ENCODE results near the gene DDOST. TPM values are rescaled to one million over a fixed set of nuclear protein-coding genes. Genes with fewer than 3 reads are reported as not detected.

DDOST gene
- total RNA-seq, 2 donors from 2014 or later, result 252 to 280 TPM

DNA sequence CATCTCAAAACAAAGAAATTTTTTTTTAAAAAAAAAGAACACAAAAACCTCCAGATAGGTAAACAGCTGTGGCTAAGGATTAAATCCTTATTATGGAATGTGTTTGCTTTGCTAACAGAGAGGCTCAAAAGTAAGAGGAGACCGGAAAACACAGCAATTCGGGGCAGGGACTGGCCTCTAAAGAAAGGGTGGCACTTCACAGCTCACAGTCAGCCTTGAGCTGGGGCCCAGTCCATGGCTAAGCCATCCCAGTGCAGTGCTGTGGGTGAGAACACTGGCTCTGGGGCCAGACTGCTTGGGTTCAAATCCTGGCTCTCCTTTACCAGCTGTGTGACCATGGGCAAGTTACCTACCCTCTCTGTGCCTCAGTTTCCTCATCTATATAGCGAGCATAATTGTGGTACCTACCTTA lies 28.5 kb upstream of the DDOST start:
- no peak overlapping the region for H3K27ac ChIP-seq (ENCODE audit: low read depth, low read length)
- TF ChIP-seq, protein P1, sequence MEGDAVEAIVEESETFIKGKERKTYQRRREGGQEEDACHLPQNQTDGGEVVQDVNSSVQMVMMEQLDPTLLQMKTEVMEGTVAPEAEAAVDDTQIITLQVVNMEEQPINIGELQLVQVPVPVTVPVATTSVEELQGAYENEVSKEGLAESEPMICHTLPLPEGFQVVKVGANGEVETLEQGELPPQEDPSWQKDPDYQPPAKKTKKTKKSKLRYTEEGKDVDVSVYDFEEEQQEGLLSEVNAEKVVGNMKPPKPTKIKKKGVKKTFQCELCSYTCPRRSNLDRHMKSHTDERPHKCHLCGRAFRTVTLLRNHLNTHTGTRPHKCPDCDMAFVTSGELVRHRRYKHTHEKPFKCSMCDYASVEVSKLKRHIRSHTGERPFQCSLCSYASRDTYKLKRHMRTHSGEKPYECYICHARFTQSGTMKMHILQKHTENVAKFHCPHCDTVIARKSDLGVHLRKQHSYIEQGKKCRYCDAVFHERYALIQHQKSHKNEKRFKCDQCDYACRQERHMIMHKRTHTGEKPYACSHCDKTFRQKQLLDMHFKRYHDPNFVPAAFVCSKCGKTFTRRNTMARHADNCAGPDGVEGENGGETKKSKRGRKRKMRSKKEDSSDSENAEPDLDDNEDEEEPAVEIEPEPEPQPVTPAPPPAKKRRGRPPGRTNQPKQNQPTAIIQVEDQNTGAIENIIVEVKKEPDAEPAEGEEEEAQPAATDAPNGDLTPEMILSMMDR (conservative IDR thresholded peaks at IDR 0.05), result no peak
- Mint-ChIP-seq H3K27me3 (ENCODE audit: insufficient read depth) (no peaks in the 10 kb centered on the region), H3K36me3 (ENCODE audit: low read depth) (peaks cover 3% of the 10 kb centered on the region), H3K9me3 (peaks cover 5% of the 10 kb centered on the region), H3K4me3 (no peak overlapping the region), H3K27ac (no peak overlapping the region), H3K4me1 (peaks cover 6% of the 10 kb centered on the region)
- 85 to 100% methylated on average over 3 of the region's 3 CpGs for WGBS, 2 experiments (ENCODE audit: insufficient coverage in 1 of 2, insufficient read length in 1 of 2)
- H3K9me3 ChIP-seq (ENCODE audit: control insufficient read depth, low read length), result no peaks in the 10 kb centered on the region
- no peaks in the 10 kb centered on the region for H3K27me3 ChIP-seq (ENCODE audit: control insufficient read depth, insufficient read depth, low read length, poor library complexity, severe bottlenecking)
- DNase-seq, result no peak
- H3K4me3 ChIP-seq (ENCODE audit: low read length), result no peak overlapping the region
- H3K4me1 ChIP-seq (ENCODE audit: control insufficient read depth, insufficient read depth, low read length), result no peaks in the 10 kb centered on the region
- H3K36me3 ChIP-seq (ENCODE audit: control insufficient read depth, insufficient read depth, low read length), result no peaks in the 10 kb centered on the region
- no peak overlapping the region for H3K9ac ChIP-seq (ENCODE audit: extremely low read depth, low read length, poor library complexity, severe bottlenecking)

DNA sequence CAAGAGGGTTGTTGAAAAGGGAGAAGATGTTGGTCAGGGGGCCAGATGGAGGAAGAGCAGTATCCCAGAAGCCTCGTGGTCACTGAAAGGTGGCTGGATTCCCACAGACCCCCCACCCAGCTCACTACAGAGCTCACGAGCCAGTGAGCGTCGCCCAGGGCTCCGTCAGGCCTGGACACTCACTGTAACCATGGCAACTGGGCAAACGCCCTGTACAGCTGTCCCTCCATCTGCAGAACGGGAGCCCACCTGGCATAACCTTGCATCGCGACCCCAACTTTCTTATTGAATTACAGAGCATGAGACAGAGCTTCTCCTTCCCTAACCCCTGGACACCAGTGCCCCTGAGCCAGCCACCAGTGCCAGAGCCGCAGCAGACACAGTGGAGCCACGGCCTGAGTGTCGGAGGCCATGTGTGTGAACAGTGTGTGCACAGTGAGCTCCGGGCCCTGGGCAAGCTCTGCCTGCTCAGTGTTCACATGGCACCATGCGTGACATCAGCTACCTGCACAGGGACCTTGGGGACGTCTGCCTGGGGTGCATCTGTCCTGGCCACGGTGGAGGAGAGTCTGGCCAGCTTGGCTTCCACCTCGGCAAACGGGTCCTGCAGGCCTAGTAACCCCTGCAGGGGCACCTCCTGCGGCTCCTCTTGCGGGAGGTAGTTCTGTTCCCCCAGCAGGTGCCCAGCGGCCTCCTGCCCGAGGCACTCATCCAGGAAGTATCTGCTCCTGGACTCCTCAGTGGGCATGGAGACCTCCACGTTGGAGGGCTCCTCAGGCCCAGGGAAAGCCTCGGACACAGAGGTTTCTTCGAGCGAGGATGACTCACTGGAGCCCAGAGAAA lies 25.9 kb upstream of the DDOST start:
- H3K27ac Mint-ChIP-seq, result no peak overlapping the region
- Histone ChIP-seq H3K9ac (ENCODE audit: extremely low read depth, low read length, poor library complexity, severe bottlenecking) (no peak overlapping the region), H3K27ac (ENCODE audit: low read depth, low read length) (no peak overlapping the region), H3K4me1 (ENCODE audit: control insufficient read depth, insufficient read depth, low read length) (no peaks in the 10 kb centered on the region), H3K27me3 (ENCODE audit: control insufficient read depth, insufficient read depth, low read length, poor library complexity, severe bottlenecking) (no peaks in the 10 kb centered on the region), H3K9me3 (ENCODE audit: control insufficient read depth, low read length) (no peaks in the 10 kb centered on the region), H3K4me3 (ENCODE audit: low read length) (no peak overlapping the region), H3K36me3 (ENCODE audit: control insufficient read depth, insufficient read depth, low read length) (no peaks in the 10 kb centered on the region)
- peaks cover 3% of the 10 kb centered on the region for H3K36me3 Mint-ChIP-seq (ENCODE audit: low read depth)
- 92 to 95% methylated on average over 20 to 26 of the region's 26 CpGs for WGBS, 2 experiments (ENCODE audit: insufficient coverage in 1 of 2, insufficient read length in 1 of 2)
- DNase-seq, result no peak
- peaks cover 6% of the 10 kb centered on the region for H3K4me1 Mint-ChIP-seq
- TF ChIP-seq, protein P1 (conservative IDR thresholded peaks at IDR 0.05), result no peak
- no peak overlapping the region for H3K4me3 Mint-ChIP-seq
- H3K27me3 Mint-ChIP-seq (ENCODE audit: insufficient read depth), result no peaks in the 10 kb centered on the region
- peaks cover 4% of the 10 kb centered on the region for H3K9me3 Mint-ChIP-seq

DNA sequence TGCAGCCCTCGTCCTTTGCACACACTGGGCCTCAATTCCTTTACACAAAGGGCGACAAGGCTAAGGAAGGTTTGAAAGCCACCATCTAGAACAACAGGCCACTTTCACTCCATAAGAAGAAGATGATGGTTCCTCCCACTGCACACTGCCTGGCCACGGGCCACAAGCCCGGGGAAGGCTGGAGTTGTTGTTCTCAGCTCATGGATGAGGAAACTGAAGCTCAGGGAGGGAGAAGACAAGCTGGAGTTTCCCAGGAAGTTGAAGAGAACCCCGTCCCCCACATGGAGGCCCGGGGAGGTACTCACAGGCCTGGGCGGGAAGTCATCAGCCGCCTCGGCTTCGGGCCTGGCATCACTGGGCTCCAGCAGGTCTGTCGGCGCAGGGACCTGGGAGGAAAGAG lies 24.6 kb upstream of the DDOST start:
- no peak overlapping the region for H3K27ac ChIP-seq (ENCODE audit: low read depth, low read length)
- Mint-ChIP-seq H3K36me3 (ENCODE audit: low read depth) (peaks cover 3% of the 10 kb centered on the region), H3K4me3 (no peak overlapping the region), H3K9me3 (no peaks in the 10 kb centered on the region), H3K27me3 (ENCODE audit: insufficient read depth) (no peaks in the 10 kb centered on the region), H3K27ac (peak overlapping the region; percentile 62), H3K4me1 (peaks cover 6% of the 10 kb centered on the region)
- no peaks in the 10 kb centered on the region for H3K4me1 ChIP-seq (ENCODE audit: control insufficient read depth, insufficient read depth, low read length)
- no peaks in the 10 kb centered on the region for H3K36me3 ChIP-seq (ENCODE audit: control insufficient read depth, insufficient read depth, low read length)
- TF ChIP-seq, protein P1 (conservative IDR thresholded peaks at IDR 0.05), result no peak
- no peaks in the 10 kb centered on the region for H3K27me3 ChIP-seq (ENCODE audit: control insufficient read depth, insufficient read depth, low read length, poor library complexity, severe bottlenecking)
- WGBS, 2 experiments (ENCODE audit: insufficient coverage in 1 of 2, insufficient read length in 1 of 2), result 88 to 100% methylated on average over 2 to 10 of the region's 12 CpGs
- H3K9me3 ChIP-seq (ENCODE audit: control insufficient read depth, low read length), result no peaks in the 10 kb centered on the region
- H3K9ac ChIP-seq (ENCODE audit: extremely low read depth, low read length, poor library complexity, severe bottlenecking), result no peak overlapping the region
- no peak for DNase-seq
- H3K4me3 ChIP-seq (ENCODE audit: low read length), result no peak overlapping the region

All from endodermal cell (in vitro differentiated cells).